Lower lobe of right lung (tissue), 2 donors: ENCODE measurements around the gene ENOX1. TPM values are rescaled to one million over a fixed set of nuclear protein-coding genes. Genes with fewer than 3 reads are reported as not detected.

Experiments used
- ATAC-seq, 2 donors: fragments of 200-7000 bp; cut with Tn5 transposase; one replicate each; pipeline ENCODE4 v1.9.1; 2020 to 2022; ENCODE audit warnings: mild to moderate bottlenecking in 2 of 2, moderate library complexity in 2 of 2
- DNase-seq: peaks from one replicate; pipeline ENCODE4 v3.0.0-alpha.2; 2020
- H3K27ac ChIP-seq: fragments of 200-600 bp; one replicate; pipeline ENCODE4 v1.8.0; 2022
- H3K27me3 ChIP-seq: fragments of 200-600 bp; one replicate; pipeline ENCODE4 v1.8.0; 2022; ENCODE audit warnings: low read depth
- H3K36me3 ChIP-seq: fragments of 200-600 bp; one replicate; pipeline ENCODE4 v1.8.0; 2022; ENCODE audit warnings: mild to moderate bottlenecking
- H3K4me1 ChIP-seq: fragments of 200-600 bp; one replicate; pipeline ENCODE4 v1.8.0; 2022
- H3K4me3 ChIP-seq: fragments of 200-600 bp; one replicate; pipeline ENCODE4 v1.8.0; 2022; ENCODE audit warnings: mild to moderate bottlenecking
- H3K9me3 ChIP-seq: fragments of 200-600 bp; one replicate; pipeline ENCODE4 v1.8.0; 2022
- intact Hi-C: fragments of 100-400 bp; cut with DNase I; formaldehyde crosslinking; loops from one replicate; pipeline ENCODE4 v1.11.0; 2022
- total RNA-seq: library from RNA; stranded (reverse); fragmentation: NEBNext Ultra II Directional; extraction: Animal tissue kit (Norgen Biotek cat#: 25700); gene quantifications from one replicate; pipeline ENCODE4 v1.2.1, GENCODE V29; 2021
- TF ChIP-seq, protein P1 (sequence below): fragments of 200-600 bp; IDR thresholded peaks from one replicate; pipeline ENCODE4 v1.8.0; 2022; ENCODE audit warnings: antibody characterized with exemption, mild to moderate bottlenecking
- donor health status: DM: no; HTN: yes; CAD: no; lungs with severe emphysema.

ENOX1 gene
- total RNA-seq, 1 donor from 2014 or later: 2.0 TPM

DNA sequence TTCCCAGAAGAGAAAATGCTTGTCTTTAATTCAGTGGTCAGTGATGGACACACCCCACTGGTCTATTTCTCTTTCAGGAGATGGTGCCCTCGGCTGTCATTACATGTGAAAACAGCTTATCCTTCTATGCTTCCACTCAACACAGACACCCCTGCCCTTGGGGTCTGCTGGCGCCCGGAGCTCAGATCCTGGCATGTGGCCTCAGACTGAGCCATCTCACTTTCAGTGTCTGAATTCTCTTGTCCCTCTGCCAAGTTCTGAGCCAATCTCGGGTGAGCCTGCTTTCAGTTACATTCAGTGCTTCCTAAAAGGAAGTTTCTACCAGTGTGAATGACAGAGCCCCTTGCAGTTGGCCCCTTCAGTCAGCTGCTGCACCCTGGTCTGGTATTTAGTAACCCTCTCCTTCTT, 469.8 kb downstream of the ENOX1 start:
- H3K4me3 ChIP-seq: peak overlapping the region; percentile 5

DNA sequence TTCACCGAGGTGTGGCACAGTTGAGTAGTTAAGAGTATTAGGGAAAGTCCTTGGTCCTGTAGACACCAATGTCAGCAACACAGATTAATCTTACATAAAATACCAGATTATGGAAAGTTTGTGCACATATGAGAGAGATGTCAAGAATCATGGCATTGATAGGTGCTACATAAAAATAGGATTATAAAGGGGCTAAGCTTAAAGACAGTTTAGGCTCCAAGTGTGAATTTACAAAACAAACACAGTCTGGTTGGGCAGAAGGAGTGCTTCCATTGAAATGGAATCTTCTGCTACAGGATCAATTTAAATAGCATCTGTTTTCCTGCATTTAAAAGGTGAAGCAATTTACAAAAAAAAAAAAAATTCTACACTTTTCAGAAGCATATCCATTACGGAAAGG, 470.5 kb downstream of the ENOX1 start:
- TF ChIP-seq, protein P1, sequence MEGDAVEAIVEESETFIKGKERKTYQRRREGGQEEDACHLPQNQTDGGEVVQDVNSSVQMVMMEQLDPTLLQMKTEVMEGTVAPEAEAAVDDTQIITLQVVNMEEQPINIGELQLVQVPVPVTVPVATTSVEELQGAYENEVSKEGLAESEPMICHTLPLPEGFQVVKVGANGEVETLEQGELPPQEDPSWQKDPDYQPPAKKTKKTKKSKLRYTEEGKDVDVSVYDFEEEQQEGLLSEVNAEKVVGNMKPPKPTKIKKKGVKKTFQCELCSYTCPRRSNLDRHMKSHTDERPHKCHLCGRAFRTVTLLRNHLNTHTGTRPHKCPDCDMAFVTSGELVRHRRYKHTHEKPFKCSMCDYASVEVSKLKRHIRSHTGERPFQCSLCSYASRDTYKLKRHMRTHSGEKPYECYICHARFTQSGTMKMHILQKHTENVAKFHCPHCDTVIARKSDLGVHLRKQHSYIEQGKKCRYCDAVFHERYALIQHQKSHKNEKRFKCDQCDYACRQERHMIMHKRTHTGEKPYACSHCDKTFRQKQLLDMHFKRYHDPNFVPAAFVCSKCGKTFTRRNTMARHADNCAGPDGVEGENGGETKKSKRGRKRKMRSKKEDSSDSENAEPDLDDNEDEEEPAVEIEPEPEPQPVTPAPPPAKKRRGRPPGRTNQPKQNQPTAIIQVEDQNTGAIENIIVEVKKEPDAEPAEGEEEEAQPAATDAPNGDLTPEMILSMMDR: no peak
- intact Hi-C loops: no loop called here
- no peak for ATAC-seq

More for the DNA sequence above, 469.8 kb downstream of the ENOX1 start:
- DNase-seq (no peak), ATAC-seq (peak; percentile 19 to 35)
- TF ChIP-seq, protein P1: no peak
- intact Hi-C loops: no loop called here
- Histone ChIP-seq H3K9me3 (no peaks in the 10 kb centered on the region), H3K27ac (no peak overlapping the region), H3K36me3 (no peaks in the 10 kb centered on the region), H3K4me1 (peaks cover 10% of the 10 kb centered on the region), H3K27me3 (no peaks in the 10 kb centered on the region)

DNA sequence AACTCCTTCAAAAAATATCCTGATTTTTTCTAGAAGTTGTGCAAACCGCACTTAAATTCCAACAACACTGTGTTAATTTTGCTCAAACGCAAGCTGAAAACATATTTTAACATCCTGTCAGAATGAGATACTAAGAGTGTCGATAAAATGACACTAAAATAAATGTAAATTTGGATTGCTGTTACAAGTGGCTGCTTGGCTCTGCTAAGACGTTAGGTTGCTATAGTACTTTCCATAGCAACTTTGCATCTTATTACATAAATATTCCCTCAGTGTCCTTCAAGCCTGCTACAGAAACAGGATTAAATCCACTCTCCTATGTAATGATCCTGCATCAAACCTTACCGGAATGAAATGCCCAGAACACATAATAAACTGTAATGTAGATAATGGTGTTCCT, 471.2 kb downstream of the ENOX1 start:
- Histone ChIP-seq H3K36me3 (no peaks in the 10 kb centered on the region), H3K27me3 (no peaks in the 10 kb centered on the region), H3K4me1 (peaks cover 10% of the 10 kb centered on the region), H3K27ac (no peak overlapping the region), H3K9me3 (no peaks in the 10 kb centered on the region), H3K4me3 (no peak overlapping the region)
- no peak for ATAC-seq
- DNase-seq: no peak
- TF ChIP-seq, protein P1: no peak
- intact Hi-C loops: no loop called here

More for the DNA sequence above, 470.5 kb downstream of the ENOX1 start:
- peaks cover 10% of the 10 kb centered on the region for H3K4me1 ChIP-seq
- DNase-seq: no peak
- no peaks in the 10 kb centered on the region for H3K27me3 ChIP-seq
- H3K9me3 ChIP-seq: no peaks in the 10 kb centered on the region
- no peaks in the 10 kb centered on the region for H3K36me3 ChIP-seq
- no peak overlapping the region for H3K27ac ChIP-seq
- H3K4me3 ChIP-seq: no peak overlapping the region

DNA sequence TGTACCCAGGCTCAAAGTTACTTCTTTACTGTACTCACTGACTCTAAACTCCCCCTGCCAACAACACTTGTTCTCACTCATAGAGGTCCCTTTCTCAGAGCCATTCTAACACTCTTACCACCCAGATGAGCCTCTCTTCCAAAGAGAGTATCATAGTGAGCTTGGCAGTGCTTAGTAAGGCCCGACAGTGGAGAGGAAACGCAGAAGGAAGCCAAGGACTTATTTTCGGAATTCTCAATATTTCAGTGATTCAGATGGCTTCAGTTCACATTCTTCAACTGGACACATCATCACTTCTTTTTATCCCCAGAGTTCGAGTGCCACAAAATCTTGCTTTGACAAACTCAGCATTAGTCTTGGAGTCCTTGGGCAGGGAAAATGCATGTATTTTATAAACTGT, 477.5 kb downstream of the ENOX1 start:
- ATAC-seq (no peak), DNase-seq (no peak)
- Histone ChIP-seq H3K36me3 (no peaks in the 10 kb centered on the region), H3K27ac (no peak overlapping the region), H3K27me3 (no peaks in the 10 kb centered on the region), H3K9me3 (no peaks in the 10 kb centered on the region), H3K4me3 (no peak overlapping the region), H3K4me1 (peaks cover 11% of the 10 kb centered on the region)
- intact Hi-C loops: no loop called here
- TF ChIP-seq, protein P1: no peak

DNA sequence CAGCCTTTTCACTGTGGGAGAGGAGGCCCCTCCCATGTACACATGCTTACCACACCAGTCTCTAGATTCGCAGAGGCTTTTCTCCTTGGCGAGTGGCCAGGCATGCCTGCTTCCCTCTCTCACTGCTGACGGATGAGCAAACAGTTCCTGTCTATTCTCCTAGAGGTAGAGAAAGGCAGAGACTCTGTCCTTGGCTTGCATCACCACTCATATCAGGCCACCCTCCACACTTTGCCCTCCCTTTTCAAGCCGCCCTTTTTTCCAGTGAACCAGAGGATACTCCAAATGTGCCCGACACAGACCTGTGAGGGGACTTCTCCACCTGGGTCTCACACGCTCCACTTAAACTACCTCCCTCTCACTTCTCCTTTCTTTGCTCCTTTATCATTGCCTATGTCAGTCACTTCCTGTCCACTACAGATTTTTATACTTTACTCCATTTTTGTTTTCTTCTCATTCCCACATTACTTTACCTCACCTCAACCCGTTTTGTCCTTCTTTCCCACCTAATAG, 478.8 kb downstream of the ENOX1 start:
- peaks cover 11% of the 10 kb centered on the region for H3K4me1 ChIP-seq
- H3K36me3 ChIP-seq: no peaks in the 10 kb centered on the region
- no peak overlapping the region for H3K4me3 ChIP-seq
- no peaks in the 10 kb centered on the region for H3K9me3 ChIP-seq
- TF ChIP-seq, protein P1: no peak
- H3K27me3 ChIP-seq: no peaks in the 10 kb centered on the region
- H3K27ac ChIP-seq: no peak overlapping the region
- intact Hi-C loops: no loop called here
- peak; percentile 83 to 84 for ATAC-seq
- DNase-seq: peak; percentile 89
